ENCODE results near the gene ENTREP1. TPM values are rescaled to one million over a fixed set of nuclear protein-coding genes. Genes with fewer than 3 reads are reported as not detected.

The ENTREP1 gene
- total and polyA plus RNA-seq, 2 donors (not counting 1 experiment from before 2014, with no cell fraction given), result not detected

DNA sequence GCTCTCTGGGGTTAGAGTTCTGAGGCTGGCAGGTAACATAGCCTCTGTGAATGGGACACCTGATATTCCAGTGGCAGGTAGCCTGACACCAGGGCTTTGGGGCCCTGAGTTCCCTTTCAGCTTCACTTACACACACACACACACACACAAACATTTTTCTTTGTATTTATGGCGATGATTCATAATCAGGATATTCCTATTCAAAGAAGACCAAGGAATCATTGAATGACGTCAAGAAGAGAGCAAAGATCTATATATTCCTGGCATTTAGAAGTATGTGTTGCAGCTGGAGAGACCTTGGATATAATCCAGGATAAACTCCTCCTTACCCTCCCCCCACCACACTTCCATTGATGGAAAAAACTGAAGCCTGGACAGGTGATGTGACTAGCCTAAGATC is 7.9 kb upstream of the ENTREP1 start:
- no peak for ATAC-seq (ENCODE audit: low read depth)
- Histone ChIP-seq H3K27ac (ENCODE audit: low read length in 2 of 2) (no peak overlapping the region), H3K36me3 (replicated peaks in 1 of 2; ENCODE audit: control extremely low read depth in 1 of 2, control insufficient read depth in 1 of 2, extremely low read depth in 1 of 2, insufficient read depth in 2 of 2, low read length in 1 of 2) (no peaks in the 10 kb centered on the region), H4K20me1 (ENCODE audit: control insufficient read depth, insufficient read depth, low read length, poor library complexity, severe bottlenecking) (no peaks in the 10 kb centered on the region), H3K9me3 (ENCODE audit: control extremely low read depth in 1 of 3, control insufficient read depth in 2 of 3, insufficient read depth in 1 of 3, low read length in 2 of 3) (peaks cover 0 to 12% (median 11%) of the 10 kb centered on the region in 3 donors), H3K79me2 (ENCODE audit: control insufficient read depth, insufficient read depth, low read length) (no peaks in the 10 kb centered on the region), H2AFZ (ENCODE audit: insufficient read depth, low read depth, low read length, poor library complexity, severe bottlenecking) (no peak overlapping the region), H3K4me3 (ENCODE audit: control extremely low read depth in 1 of 5, extremely low read depth in 1 of 5, insufficient read depth in 1 of 5, low read depth in 2 of 5, low read length in 4 of 5) (no peak overlapping the region), H3K4me1 (ENCODE audit: control insufficient read depth in 2 of 2, insufficient read depth in 2 of 2, low read length in 2 of 2) (no peaks in the 10 kb centered on the region), H3K27me3 (replicated peaks in 1 of 4; ENCODE audit: control extremely low read depth in 1 of 4, control insufficient read depth in 3 of 4, insufficient read depth in 4 of 4, low read length in 3 of 4) (no peaks in the 10 kb centered on the region), H3K4me2 (replicated peaks; ENCODE audit: low read depth, low read length, poor library complexity, severe bottlenecking) (no peak overlapping the region), H3K9ac (ENCODE audit: low read length) (no peak overlapping the region)
- WGBS (ENCODE audit: insufficient coverage), result no CpG with 5 or more reads among the region's 2 CpGs
- peaks cover 6% of the 10 kb centered on the region for H3K9me3 Mint-ChIP-seq (ENCODE audit: insufficient read depth)
- no peak overlapping the region for H3K4me3 Mint-ChIP-seq
- TF ChIP-seq EZH2 (IDR thresholded peaks at IDR 0.05; ENCODE audit: borderline replicate concordance, insufficient read depth, low read depth, low read length, poor library complexity, severe bottlenecking), result no peak
- TF ChIP-seq, protein P1, sequence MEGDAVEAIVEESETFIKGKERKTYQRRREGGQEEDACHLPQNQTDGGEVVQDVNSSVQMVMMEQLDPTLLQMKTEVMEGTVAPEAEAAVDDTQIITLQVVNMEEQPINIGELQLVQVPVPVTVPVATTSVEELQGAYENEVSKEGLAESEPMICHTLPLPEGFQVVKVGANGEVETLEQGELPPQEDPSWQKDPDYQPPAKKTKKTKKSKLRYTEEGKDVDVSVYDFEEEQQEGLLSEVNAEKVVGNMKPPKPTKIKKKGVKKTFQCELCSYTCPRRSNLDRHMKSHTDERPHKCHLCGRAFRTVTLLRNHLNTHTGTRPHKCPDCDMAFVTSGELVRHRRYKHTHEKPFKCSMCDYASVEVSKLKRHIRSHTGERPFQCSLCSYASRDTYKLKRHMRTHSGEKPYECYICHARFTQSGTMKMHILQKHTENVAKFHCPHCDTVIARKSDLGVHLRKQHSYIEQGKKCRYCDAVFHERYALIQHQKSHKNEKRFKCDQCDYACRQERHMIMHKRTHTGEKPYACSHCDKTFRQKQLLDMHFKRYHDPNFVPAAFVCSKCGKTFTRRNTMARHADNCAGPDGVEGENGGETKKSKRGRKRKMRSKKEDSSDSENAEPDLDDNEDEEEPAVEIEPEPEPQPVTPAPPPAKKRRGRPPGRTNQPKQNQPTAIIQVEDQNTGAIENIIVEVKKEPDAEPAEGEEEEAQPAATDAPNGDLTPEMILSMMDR (IDR thresholded peaks at IDR 0.05), result no peak
- intact Hi-C loops (cut with micrococcal nuclease), result no loop called here
- ChIA-PET CTCF (no interaction called here), POLR2A (no interaction called here)
- peaks cover 24% of the 10 kb centered on the region for H3K27me3 Mint-ChIP-seq
- H3K27ac Mint-ChIP-seq, result no peak overlapping the region
- no peak for DNase-seq
- no peaks in the 10 kb centered on the region for H3K4me1 Mint-ChIP-seq

DNA sequence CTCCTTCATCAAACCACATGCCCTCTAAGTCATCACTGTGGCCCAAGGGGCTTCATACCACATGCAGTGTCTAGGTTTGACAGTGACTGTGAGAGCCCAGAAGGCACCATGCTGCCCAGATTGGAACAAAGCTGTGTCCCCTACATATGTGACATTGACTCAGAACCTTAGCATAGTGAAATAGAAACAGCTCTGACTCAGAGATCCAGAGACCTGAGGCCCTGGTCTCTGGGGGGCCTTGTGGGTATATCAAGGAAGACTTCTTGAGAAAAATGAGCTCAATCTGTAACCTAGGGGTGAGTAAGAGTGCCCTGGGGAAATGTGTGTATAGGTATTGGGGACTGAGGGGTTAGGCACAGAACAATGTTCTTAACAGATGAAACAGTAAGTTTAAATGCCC is 7.1 kb upstream of the ENTREP1 start:
- Mint-ChIP-seq H3K4me1 (no peaks in the 10 kb centered on the region), H3K27me3 (peaks cover 24% of the 10 kb centered on the region), H3K27ac (no peak overlapping the region), H3K9me3 (ENCODE audit: insufficient read depth) (peaks cover 6% of the 10 kb centered on the region), H3K4me3 (no peak overlapping the region)
- ChIA-PET POLR2A (no interaction called here), CTCF (no interaction called here)
- H3K4me3 ChIP-seq (ENCODE audit: control extremely low read depth in 1 of 5, extremely low read depth in 1 of 5, insufficient read depth in 1 of 5, low read depth in 2 of 5, low read length in 4 of 5), result no peak overlapping the region
- no peaks in the 10 kb centered on the region for H3K79me2 ChIP-seq (ENCODE audit: control insufficient read depth, insufficient read depth, low read length)
- H4K20me1 ChIP-seq (ENCODE audit: control insufficient read depth, insufficient read depth, low read length, poor library complexity, severe bottlenecking), result no peaks in the 10 kb centered on the region
- no peak for DNase-seq
- H3K27ac ChIP-seq (ENCODE audit: low read length in 2 of 2), result no peak overlapping the region
- no peaks in the 10 kb centered on the region for H3K4me1 ChIP-seq (ENCODE audit: control insufficient read depth in 2 of 2, insufficient read depth in 2 of 2, low read length in 2 of 2)
- no peak overlapping the region for H2AFZ ChIP-seq (ENCODE audit: insufficient read depth, low read depth, low read length, poor library complexity, severe bottlenecking)
- H3K9ac ChIP-seq (ENCODE audit: low read length), result no peak overlapping the region
- no peaks in the 10 kb centered on the region for H3K27me3 ChIP-seq (replicated peaks in 1 of 4; ENCODE audit: control extremely low read depth in 1 of 4, control insufficient read depth in 3 of 4, insufficient read depth in 4 of 4, low read length in 3 of 4)
- ATAC-seq (ENCODE audit: low read depth), result no peak
- intact Hi-C loops (cut with micrococcal nuclease), result no loop called here
- no peak overlapping the region for H3K4me2 ChIP-seq (replicated peaks; ENCODE audit: low read depth, low read length, poor library complexity, severe bottlenecking)
- H3K36me3 ChIP-seq (replicated peaks in 1 of 2; ENCODE audit: control extremely low read depth in 1 of 2, control insufficient read depth in 1 of 2, extremely low read depth in 1 of 2, insufficient read depth in 2 of 2, low read length in 1 of 2), result no peaks in the 10 kb centered on the region
- peaks cover 0 to 8% (median 7%) of the 10 kb centered on the region in 3 donors for H3K9me3 ChIP-seq (ENCODE audit: control extremely low read depth in 1 of 3, control insufficient read depth in 2 of 3, insufficient read depth in 1 of 3, low read length in 2 of 3)
- no peak for TF ChIP-seq EZH2 (IDR thresholded peaks at IDR 0.05; ENCODE audit: borderline replicate concordance, insufficient read depth, low read depth, low read length, poor library complexity, severe bottlenecking)
- TF ChIP-seq, protein P1 (IDR thresholded peaks at IDR 0.05), result no peak
